Muscle layer of duodenum (tissue), 2 donors: Measurements from ENCODE around the gene CHN2.

Source experiments
- H3K27ac ChIP-seq: one replicate; pipeline ENCODE4 v1.7.0; 2013; ENCODE audit warnings: mild to moderate bottlenecking, low read length
- H3K27me3 ChIP-seq: one replicate; pipeline ENCODE4 v1.7.0; 2013; ENCODE audit warnings: low read depth, mild to moderate bottlenecking, control low read depth, low read length
- H3K36me3 ChIP-seq, 2 donors: one replicate each; pipeline ENCODE4 v1.7.0; 2013; ENCODE audit warnings: low read length in 2 of 2, control low read depth in 1 of 2, mild to moderate bottlenecking in 1 of 2; ENCODE audit not compliant: insufficient read depth in 2 of 2, control insufficient read depth in 1 of 2
- H3K4me1 ChIP-seq, 2 donors: one replicate each; pipeline ENCODE4 v1.7.0; 2013; ENCODE audit warnings: low read length in 2 of 2, mild to moderate bottlenecking in 2 of 2, control low read depth in 1 of 2, moderate library complexity in 1 of 2; ENCODE audit not compliant: insufficient read depth in 2 of 2, control insufficient read depth in 1 of 2
- H3K4me3 ChIP-seq, 2 donors: one replicate each; pipeline ENCODE4 v1.7.0; 2013; ENCODE audit warnings: low read length in 2 of 2, low read depth in 1 of 2, mild to moderate bottlenecking in 1 of 2
- H3K9me3 ChIP-seq, 2 donors: one replicate each; pipeline ENCODE4 v1.7.0; 2013; ENCODE audit warnings: low read length in 2 of 2, control low read depth in 1 of 2, mild to moderate bottlenecking in 1 of 2; ENCODE audit not compliant: control insufficient read depth in 1 of 2
- donor health status: healthy.

CHN2 gene

DNA sequence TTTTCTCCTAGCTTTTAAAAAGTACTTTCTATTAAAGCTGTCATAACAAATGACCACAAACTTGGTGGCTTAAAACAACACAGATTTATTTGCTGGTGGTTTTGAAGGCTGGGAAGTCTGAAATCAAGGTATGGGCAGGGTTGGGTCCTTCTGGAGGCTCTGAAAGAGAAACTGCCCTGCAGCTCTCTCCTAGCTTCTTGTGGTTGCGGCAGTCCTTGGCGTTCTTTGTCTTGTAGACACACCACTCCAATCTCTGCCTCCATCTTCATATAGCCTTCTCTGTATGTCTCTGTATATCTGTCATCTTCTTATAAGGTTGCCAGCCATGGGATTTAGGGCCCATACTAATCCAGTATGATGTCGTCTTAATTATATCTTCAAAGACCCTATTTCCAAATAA is 289.7 kb downstream of the CHN2 start:
- H3K27ac ChIP-seq, result peak overlapping the region; percentile 43
- H3K4me3 ChIP-seq, result peak overlapping the region in 1 of 2 donors; percentile 27
- H3K9me3 ChIP-seq, result no peaks in the 10 kb centered on the region
- peaks cover 2% of the 10 kb centered on the region for H3K27me3 ChIP-seq
- H3K4me1 ChIP-seq, result peaks cover 17 to 47% of the 10 kb centered on the region in 2 donors
- no peaks in the 10 kb centered on the region for H3K36me3 ChIP-seq

DNA sequence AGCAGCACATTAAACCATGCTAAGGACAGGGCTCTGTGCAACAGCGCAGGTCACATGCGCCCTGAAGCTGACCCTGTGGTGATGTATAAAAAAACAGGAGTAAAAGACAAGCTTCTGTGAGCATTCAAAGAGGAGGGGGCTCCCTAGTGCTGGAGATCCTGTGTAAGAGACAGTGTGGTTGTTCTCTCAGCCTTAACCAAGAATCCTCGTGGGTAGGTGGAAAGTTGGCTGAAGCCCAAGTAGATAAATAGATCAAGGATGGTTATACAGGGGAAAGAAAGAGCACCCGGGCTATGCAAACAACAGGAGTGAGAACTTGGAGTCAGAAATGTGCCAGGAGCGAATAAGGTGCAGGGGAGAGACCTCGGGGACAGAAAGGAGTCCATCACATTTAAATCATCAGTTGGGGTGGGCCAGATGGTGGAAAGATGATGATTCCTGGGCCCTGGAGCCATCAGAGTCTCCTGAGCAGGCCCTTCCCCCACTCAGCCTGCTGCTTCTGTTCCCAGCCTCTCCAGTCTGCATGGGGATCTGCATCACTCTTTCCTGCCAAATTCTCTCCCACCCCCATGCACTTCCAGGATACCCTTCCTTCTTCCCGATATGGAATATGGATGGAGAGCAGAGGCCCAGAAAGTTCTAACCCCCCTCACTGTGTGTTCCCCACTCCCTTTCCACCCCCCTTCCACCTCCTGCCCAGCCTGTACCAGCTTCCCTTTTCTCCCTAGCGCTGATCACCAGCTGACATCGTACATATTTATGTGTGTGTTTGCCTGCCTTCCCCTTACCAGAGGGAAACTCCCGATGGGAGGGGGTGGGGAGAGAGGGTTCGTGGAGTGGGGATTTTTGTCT is 291.0 kb downstream of the CHN2 start:
- Histone ChIP-seq H3K36me3 (no peaks in the 10 kb centered on the region), H3K27me3 (peaks cover 2% of the 10 kb centered on the region), H3K4me1 (peaks cover 14 to 39% of the 10 kb centered on the region in 2 donors), H3K9me3 (no peaks in the 10 kb centered on the region), H3K4me3 (no peak overlapping the region), H3K27ac (no peak overlapping the region)

DNA sequence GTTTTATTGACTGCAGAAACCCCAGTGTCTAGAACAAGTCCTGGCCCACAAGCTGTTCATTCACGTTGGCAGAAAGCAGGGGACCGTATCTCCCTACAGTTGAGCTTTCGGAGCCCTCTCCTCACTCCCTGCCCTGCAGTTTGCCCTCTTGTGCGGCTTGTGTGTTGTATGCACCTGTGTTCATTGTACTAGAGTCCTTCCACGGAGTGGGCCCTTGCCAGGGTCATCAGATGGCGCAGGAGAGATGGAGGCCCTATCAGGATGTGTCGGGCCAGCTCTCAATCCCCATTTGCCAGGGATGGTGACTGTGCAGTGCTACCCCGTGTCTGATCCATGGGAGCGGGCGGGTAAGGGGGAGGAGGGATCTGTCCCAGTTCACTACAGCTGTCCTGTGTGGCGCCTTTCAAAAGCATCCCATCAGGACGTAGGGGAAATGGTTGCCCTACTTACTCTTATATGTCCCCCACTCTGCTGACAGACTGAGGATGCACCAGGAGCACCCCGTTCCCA is 291.7 kb downstream of the CHN2 start:
- H3K9me3 ChIP-seq, result no peaks in the 10 kb centered on the region
- no peak overlapping the region for H3K4me3 ChIP-seq
- no peak overlapping the region for H3K27ac ChIP-seq
- H3K36me3 ChIP-seq, result no peaks in the 10 kb centered on the region
- H3K4me1 ChIP-seq, result peaks cover 14 to 39% of the 10 kb centered on the region in 2 donors
- H3K27me3 ChIP-seq, result peaks cover 2% of the 10 kb centered on the region

DNA sequence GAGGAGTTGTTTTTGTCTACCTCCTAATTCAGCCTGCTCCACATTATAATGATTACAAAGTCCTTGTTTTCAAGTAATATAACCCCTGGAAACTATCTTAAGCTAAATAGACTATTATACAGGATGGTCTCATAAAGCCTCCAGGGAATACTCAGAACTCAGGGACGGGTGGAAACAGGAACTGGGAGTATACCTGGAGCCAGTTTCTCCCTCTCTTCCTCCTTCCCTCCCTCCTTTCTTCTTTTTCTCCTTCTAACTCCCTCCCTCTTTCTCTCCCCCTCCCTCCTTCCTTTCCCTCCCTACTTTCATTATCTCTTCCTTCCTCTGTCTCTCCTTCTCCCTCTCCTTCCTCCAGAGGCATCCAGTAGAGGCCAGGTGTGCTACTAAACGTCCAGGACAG is 292.8 kb downstream of the CHN2 start:
- no peaks in the 10 kb centered on the region for H3K9me3 ChIP-seq
- peaks cover 2% of the 10 kb centered on the region for H3K27me3 ChIP-seq
- no peaks in the 10 kb centered on the region for H3K36me3 ChIP-seq
- H3K4me1 ChIP-seq, result peaks cover 14 to 39% of the 10 kb centered on the region in 2 donors
- H3K4me3 ChIP-seq, result no peak overlapping the region
- H3K27ac ChIP-seq, result peak overlapping the region; percentile 25

DNA sequence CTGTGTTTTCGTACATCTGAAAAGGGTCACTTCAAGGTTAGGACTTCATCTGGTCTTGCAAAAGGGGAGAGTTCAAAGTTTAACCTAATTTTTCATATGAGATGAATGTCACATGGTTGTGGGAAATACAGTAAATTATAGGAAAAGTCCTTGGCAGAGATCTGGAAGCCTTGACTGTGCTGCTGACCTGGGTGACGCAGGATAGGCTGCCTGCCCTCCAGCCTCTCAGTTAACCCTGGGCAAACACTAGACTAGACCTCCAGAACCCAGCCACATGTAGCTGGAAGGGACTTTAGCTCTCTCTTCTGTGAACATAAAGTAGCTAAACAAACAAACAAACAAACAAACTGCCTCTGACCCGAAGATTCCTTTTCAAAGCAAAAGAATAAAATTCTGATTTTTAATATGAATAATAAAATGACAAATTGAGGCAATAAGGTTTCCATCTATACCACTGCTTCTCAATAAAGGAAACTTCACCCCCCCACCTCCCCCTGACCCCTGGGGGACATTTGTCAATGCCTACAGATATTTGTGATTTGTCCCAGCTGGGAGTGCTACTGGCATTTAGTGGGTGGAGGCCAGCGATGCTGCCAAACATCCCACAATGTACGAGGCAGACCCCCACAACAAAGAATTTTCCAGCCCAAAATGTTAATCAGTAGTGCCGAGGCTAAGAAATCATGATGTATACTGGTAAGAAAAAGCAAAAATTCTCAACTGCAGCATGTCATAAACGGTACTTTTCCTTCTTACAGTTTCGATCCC is 293.8 kb downstream of the CHN2 start:
- no peak overlapping the region for H3K4me3 ChIP-seq
- peaks cover 2% of the 10 kb centered on the region for H3K27me3 ChIP-seq
- no peak overlapping the region for H3K27ac ChIP-seq
- H3K36me3 ChIP-seq, result no peaks in the 10 kb centered on the region
- peaks cover 14 to 39% of the 10 kb centered on the region in 2 donors for H3K4me1 ChIP-seq
- no peaks in the 10 kb centered on the region for H3K9me3 ChIP-seq

DNA sequence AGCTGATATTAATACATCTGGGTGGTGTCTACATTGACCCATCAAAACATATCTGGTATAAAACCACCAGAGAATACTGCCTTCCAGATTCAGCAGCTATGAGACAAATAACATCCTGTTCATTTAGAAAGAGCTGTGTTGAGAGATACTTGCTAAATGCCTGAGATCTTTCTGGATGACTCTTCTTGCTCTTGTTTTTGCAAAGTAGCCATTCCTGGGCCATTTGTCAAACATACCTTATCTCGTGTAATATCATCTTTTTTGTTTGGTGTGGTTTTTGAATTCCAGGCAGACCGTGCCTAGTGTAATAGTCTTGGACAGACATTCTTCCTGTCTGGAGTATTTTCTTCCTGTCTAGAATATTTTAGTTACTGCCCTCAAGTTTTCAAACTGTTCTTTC is 294.4 kb downstream of the CHN2 start:
- Histone ChIP-seq H3K4me3 (no peak overlapping the region), H3K36me3 (no peaks in the 10 kb centered on the region), H3K27me3 (peaks cover 2% of the 10 kb centered on the region), H3K4me1 (peaks cover 14 to 39% of the 10 kb centered on the region in 2 donors), H3K9me3 (no peaks in the 10 kb centered on the region), H3K27ac (no peak overlapping the region)

DNA sequence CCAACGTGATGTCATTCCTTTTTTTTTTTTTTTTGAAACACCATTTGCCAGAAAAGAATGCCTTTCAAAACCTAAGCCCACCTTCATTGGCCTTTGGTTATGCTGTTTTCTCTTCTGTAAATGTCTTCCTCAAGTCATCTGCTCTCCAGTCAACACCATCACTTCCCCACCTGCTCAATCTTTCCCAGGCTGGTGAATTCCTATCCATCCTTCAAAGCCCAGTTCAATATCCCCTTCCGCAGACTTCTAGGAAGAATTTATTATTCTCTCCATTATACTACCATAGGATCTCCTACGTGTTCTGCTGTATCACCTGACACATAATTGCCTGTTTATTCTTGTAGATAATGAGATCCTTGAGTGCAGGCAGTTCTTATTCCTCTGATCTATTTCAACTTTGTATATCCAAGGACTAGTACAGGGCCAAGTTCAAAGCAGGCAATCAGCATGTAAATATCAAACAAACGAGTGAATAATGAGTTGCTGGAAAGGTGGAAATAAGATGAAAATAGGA is 295.6 kb downstream of the CHN2 start:
- Histone ChIP-seq H3K36me3 (no peaks in the 10 kb centered on the region), H3K9me3 (no peaks in the 10 kb centered on the region), H3K27ac (no peak overlapping the region), H3K4me3 (no peak overlapping the region), H3K27me3 (peaks cover 2% of the 10 kb centered on the region), H3K4me1 (peaks cover 17 to 30% of the 10 kb centered on the region in 2 donors)

DNA sequence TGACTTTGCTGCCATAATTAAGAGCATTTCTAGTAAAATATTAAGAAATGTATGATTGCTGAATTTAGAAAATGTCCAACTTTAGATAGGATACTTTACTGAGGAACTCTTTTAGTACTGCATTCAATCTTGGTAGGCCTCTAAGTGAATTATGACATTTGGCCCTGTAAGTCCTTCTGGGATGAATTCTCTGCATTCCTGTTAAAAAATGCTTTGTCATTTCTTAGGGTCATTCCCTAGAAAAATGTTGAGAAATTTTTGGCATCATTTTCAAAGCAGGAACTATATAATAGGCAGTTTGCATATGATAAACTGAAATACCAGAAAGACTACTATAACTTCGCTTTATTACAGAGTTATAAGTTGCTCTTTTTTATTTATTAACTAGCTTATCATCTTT is 299.8 kb downstream of the CHN2 start:
- H3K4me1 ChIP-seq, result peaks cover 0 to 3% of the 10 kb centered on the region in 2 donors
- H3K9me3 ChIP-seq, result no peaks in the 10 kb centered on the region
- no peak overlapping the region for H3K27ac ChIP-seq
- H3K36me3 ChIP-seq, result no peaks in the 10 kb centered on the region
- no peak overlapping the region for H3K4me3 ChIP-seq
- no peaks in the 10 kb centered on the region for H3K27me3 ChIP-seq

DNA sequence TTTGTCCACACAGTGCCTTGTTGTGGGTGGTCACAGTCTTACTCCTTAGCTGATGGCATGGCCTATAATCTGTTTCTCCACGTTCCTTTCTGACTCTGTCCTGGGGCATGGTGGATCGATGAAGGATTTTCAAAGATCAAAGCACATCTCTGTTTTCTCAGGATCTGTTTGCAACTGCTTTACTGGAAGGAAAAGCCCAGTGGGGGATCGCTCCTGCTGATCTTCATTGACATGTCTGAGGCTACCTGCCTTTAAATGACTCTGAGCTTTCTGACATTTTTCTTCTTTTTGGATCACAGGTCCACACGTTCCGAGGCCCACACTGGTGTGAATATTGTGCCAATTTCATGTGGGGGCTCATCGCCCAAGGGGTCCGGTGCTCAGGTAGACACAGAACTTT is 301.1 kb downstream of the CHN2 start:
- H3K27ac ChIP-seq, result no peak overlapping the region
- H3K36me3 ChIP-seq, result peaks cover 0 to 11% of the 10 kb centered on the region in 2 donors
- H3K4me3 ChIP-seq, result no peak overlapping the region
- H3K9me3 ChIP-seq, result no peaks in the 10 kb centered on the region
- H3K27me3 ChIP-seq, result no peaks in the 10 kb centered on the region
- peaks cover 0 to 3% of the 10 kb centered on the region in 2 donors for H3K4me1 ChIP-seq

DNA sequence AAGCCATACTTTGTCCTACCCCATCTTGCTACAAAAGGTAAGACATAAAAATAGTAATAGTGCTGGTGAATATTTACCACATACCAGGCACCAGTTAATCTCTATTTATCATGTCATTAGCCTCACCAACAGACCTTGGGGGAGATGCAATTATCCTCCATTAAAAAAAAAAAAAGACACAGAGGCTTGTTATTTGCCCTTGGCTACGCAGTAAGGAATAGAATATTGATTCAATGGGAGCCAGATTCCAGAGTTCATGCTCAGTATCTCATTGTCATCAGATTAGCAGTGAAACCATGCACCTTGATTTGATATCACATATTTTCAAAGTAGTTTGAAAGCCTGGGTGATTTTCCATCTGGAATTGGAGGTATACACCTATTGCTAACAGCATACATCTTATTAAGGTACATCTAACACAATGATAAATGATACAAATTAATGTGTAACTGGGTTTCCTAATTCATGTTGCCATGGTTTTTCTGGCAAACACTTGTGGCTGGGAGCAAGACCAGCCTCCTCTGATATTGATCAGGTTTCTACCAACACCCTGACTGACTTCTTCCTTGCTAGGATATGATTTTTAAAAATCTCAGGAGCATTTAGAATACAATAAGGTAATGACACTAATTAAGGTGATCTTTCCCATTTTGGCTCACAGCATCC is 301.9 kb downstream of the CHN2 start:
- Histone ChIP-seq H3K27ac (no peak overlapping the region), H3K27me3 (no peaks in the 10 kb centered on the region), H3K36me3 (peaks cover 0 to 15% of the 10 kb centered on the region in 2 donors), H3K4me3 (no peak overlapping the region), H3K9me3 (no peaks in the 10 kb centered on the region), H3K4me1 (peaks cover 0 to 3% of the 10 kb centered on the region in 2 donors)

DNA sequence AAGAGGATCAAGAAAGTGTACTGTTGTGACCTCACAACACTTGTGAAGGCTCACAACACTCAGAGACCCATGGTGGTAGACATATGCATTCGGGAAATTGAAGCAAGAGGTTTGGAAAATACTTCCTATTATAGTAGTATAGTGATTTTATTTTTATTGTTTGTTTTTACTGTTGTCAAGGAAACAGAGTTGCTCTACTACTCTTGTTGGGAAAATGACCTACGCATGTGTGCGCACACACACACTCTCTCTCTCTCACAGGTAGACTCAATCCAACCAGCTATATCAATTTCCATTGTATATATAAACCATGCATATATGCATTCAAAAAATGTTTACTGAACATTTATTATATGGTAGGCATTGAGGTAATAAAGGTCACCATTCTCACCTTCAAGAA is 305.4 kb downstream of the CHN2 start:
- no peak overlapping the region for H3K4me3 ChIP-seq
- H3K27ac ChIP-seq, result no peak overlapping the region
- H3K27me3 ChIP-seq, result no peaks in the 10 kb centered on the region
- H3K36me3 ChIP-seq, result peaks cover 0 to 26% of the 10 kb centered on the region in 2 donors
- H3K4me1 ChIP-seq, result no peaks in the 10 kb centered on the region
- H3K9me3 ChIP-seq, result no peaks in the 10 kb centered on the region
